T-helper 1 cell treated with Interleukin-12 subunit alpha and Interleukin-12 subunit beta and Interleukin-4 antibody, amounts not matched to agents 30 μg/mL and 1 μg/mL, for 36 hours (primary cell): ENCODE results near the gene SOCS6.
A peak's percentile ranks its signal among the peaks of the same experiment; 100 is the strongest.
"Not testable (repeated sequence)": the region's sequence is repeated elsewhere in the genome, so short reads cannot be mapped to it uniquely, and the experiment has no call there.

ENCODE experiments used
- H3K27ac Mint-ChIP-seq: one replicate; pipeline ENCODE4 v1.8.0; 2021; ENCODE audit warnings: mild to moderate bottlenecking, mixed read lengths
- H3K27me3 Mint-ChIP-seq: one replicate; pipeline ENCODE4 v1.8.0; 2021; ENCODE audit warnings: low read depth, mixed read lengths
- H3K36me3 Mint-ChIP-seq: one replicate; pipeline ENCODE4 v1.8.0; 2021; ENCODE audit warnings: low read depth, mixed read lengths
- H3K4me1 Mint-ChIP-seq: one replicate; pipeline ENCODE4 v1.8.0; 2021; ENCODE audit warnings: low read depth, mixed read lengths
- H3K4me3 Mint-ChIP-seq: one replicate; pipeline ENCODE4 v1.8.0; 2021; ENCODE audit warnings: mild to moderate bottlenecking, moderate library complexity, mixed read lengths
- H3K9me3 Mint-ChIP-seq: one replicate; pipeline ENCODE4 v1.8.0; 2021; ENCODE audit warnings: mixed read lengths

The SOCS6 gene

GRCh38 chr18:70288851-70289328 is at the start of gene SOCS6:
Gene SOCS6 (plus strand): TSS chr18:70289045. CDS start chr18:70324669, 35,624 bp downstream.
- Mint-ChIP-seq H3K4me1 (peaks cover 3% of the 10 kb centered on the region), H3K27ac (peak within 1 kb of the TSS; percentile 50), H3K36me3 (peaks cover 2% of the 10 kb centered on the region), H3K4me3 (peak within 1 kb of the TSS; percentile 82), H3K9me3 (no peaks in the 10 kb centered on the region), H3K27me3 (peaks cover 42% of the 10 kb centered on the region)

- H3K27me3 Mint-ChIP-seq = peaks cover 6% of the 10 kb centered on the region
Observed at GRCh38 chr18:70243131-70243929, 45.5 kb upstream of the SOCS6 start.

GRCh38 chr18:70246061-70246466 is 42.8 kb upstream of the SOCS6 start:
- no peaks in the 10 kb centered on the region for H3K36me3 Mint-ChIP-seq
- H3K27ac Mint-ChIP-seq = no peak overlapping the region
- H3K4me1 Mint-ChIP-seq = no peaks in the 10 kb centered on the region
- H3K27me3 Mint-ChIP-seq = peaks cover 6% of the 10 kb centered on the region
- no peaks in the 10 kb centered on the region for H3K9me3 Mint-ChIP-seq
- no peak overlapping the region for H3K4me3 Mint-ChIP-seq

More at GRCh38 chr18:70243131-70243929, 45.5 kb upstream of the SOCS6 start:
- H3K36me3 Mint-ChIP-seq = no peaks in the 10 kb centered on the region
- H3K4me3 Mint-ChIP-seq = no peak overlapping the region
- H3K9me3 Mint-ChIP-seq = no peaks in the 10 kb centered on the region
- no peak overlapping the region for H3K27ac Mint-ChIP-seq
- no peaks in the 10 kb centered on the region for H3K4me1 Mint-ChIP-seq

- H3K27ac Mint-ChIP-seq = no peak overlapping the region
- H3K36me3 Mint-ChIP-seq = no peaks in the 10 kb centered on the region
- H3K4me1 Mint-ChIP-seq = no peaks in the 10 kb centered on the region
- H3K4me3 Mint-ChIP-seq = no peak overlapping the region
- H3K27me3 Mint-ChIP-seq = peaks cover 10% of the 10 kb centered on the region
- no peaks in the 10 kb centered on the region for H3K9me3 Mint-ChIP-seq
Observed at GRCh38 chr18:70249118-70249517, 39.7 kb upstream of the SOCS6 start.

GRCh38 chr18:70249861-70250260 is 39.0 kb upstream of the SOCS6 start:
- not testable (repeated sequence) for H3K9me3 Mint-ChIP-seq, H3K36me3 Mint-ChIP-seq, H3K27me3 Mint-ChIP-seq, H3K27ac Mint-ChIP-seq, H3K4me3 Mint-ChIP-seq, H3K4me1 Mint-ChIP-seq

GRCh38 chr18:70250781-70251180 is 38.1 kb upstream of the SOCS6 start:
- no peaks in the 10 kb centered on the region for H3K36me3 Mint-ChIP-seq
- no peak overlapping the region for H3K27ac Mint-ChIP-seq
- no peaks in the 10 kb centered on the region for H3K4me1 Mint-ChIP-seq
- no peaks in the 10 kb centered on the region for H3K9me3 Mint-ChIP-seq
- no peak overlapping the region for H3K4me3 Mint-ChIP-seq
- peaks cover 10% of the 10 kb centered on the region for H3K27me3 Mint-ChIP-seq

- Mint-ChIP-seq H3K9me3 (no peaks in the 10 kb centered on the region), H3K36me3 (no peaks in the 10 kb centered on the region), H3K27ac (no peak overlapping the region), H3K4me1 (no peaks in the 10 kb centered on the region), H3K4me3 (no peak overlapping the region), H3K27me3 (peaks cover 3% of the 10 kb centered on the region)
Observed at GRCh38 chr18:70256184-70256583, 32.7 kb upstream of the SOCS6 start.

- H3K9me3 Mint-ChIP-seq = no peaks in the 10 kb centered on the region
- no peaks in the 10 kb centered on the region for H3K4me1 Mint-ChIP-seq
- H3K27ac Mint-ChIP-seq = no peak overlapping the region
- no peaks in the 10 kb centered on the region for H3K27me3 Mint-ChIP-seq
- no peak overlapping the region for H3K4me3 Mint-ChIP-seq
- H3K36me3 Mint-ChIP-seq = no peaks in the 10 kb centered on the region
Observed at GRCh38 chr18:70256994-70257393, 31.9 kb upstream of the SOCS6 start.

GRCh38 chr18:70258243-70258642 is 30.6 kb upstream of the SOCS6 start:
- no peaks in the 10 kb centered on the region for H3K27me3 Mint-ChIP-seq
- no peak overlapping the region for H3K4me3 Mint-ChIP-seq
- no peaks in the 10 kb centered on the region for H3K4me1 Mint-ChIP-seq
- H3K9me3 Mint-ChIP-seq = no peaks in the 10 kb centered on the region
- no peaks in the 10 kb centered on the region for H3K36me3 Mint-ChIP-seq
- H3K27ac Mint-ChIP-seq = no peak overlapping the region

- H3K36me3 Mint-ChIP-seq = no peaks in the 10 kb centered on the region
- H3K9me3 Mint-ChIP-seq = no peaks in the 10 kb centered on the region
- no peaks in the 10 kb centered on the region for H3K4me1 Mint-ChIP-seq
- no peak overlapping the region for H3K4me3 Mint-ChIP-seq
- H3K27ac Mint-ChIP-seq = no peak overlapping the region
- no peaks in the 10 kb centered on the region for H3K27me3 Mint-ChIP-seq
Observed at GRCh38 chr18:70260683-70261082, 28.2 kb upstream of the SOCS6 start.

- Mint-ChIP-seq H3K4me1 (no peaks in the 10 kb centered on the region), H3K9me3 (no peaks in the 10 kb centered on the region), H3K36me3 (no peaks in the 10 kb centered on the region), H3K4me3 (no peak overlapping the region), H3K27ac (no peak overlapping the region), H3K27me3 (no peaks in the 10 kb centered on the region)
Observed at GRCh38 chr18:70261141-70261788, 27.6 kb upstream of the SOCS6 start.

GRCh38 chr18:70263336-70263735 is 25.5 kb upstream of the SOCS6 start:
- no peaks in the 10 kb centered on the region for H3K27me3 Mint-ChIP-seq
- no peaks in the 10 kb centered on the region for H3K9me3 Mint-ChIP-seq
- H3K4me3 Mint-ChIP-seq = no peak overlapping the region
- H3K27ac Mint-ChIP-seq = no peak overlapping the region
- no peaks in the 10 kb centered on the region for H3K36me3 Mint-ChIP-seq
- no peaks in the 10 kb centered on the region for H3K4me1 Mint-ChIP-seq

GRCh38 chr18:70271742-70272141 is 17.1 kb upstream of the SOCS6 start:
- H3K27ac Mint-ChIP-seq = no peak overlapping the region
- no peaks in the 10 kb centered on the region for H3K4me1 Mint-ChIP-seq
- no peak overlapping the region for H3K4me3 Mint-ChIP-seq
- no peaks in the 10 kb centered on the region for H3K27me3 Mint-ChIP-seq
- no peaks in the 10 kb centered on the region for H3K36me3 Mint-ChIP-seq
- peaks cover 23% of the 10 kb centered on the region for H3K9me3 Mint-ChIP-seq

- no peak overlapping the region for H3K4me3 Mint-ChIP-seq
- H3K4me1 Mint-ChIP-seq = no peaks in the 10 kb centered on the region
- no peaks in the 10 kb centered on the region for H3K36me3 Mint-ChIP-seq
- no peaks in the 10 kb centered on the region for H3K27me3 Mint-ChIP-seq
- H3K9me3 Mint-ChIP-seq = peaks cover 23% of the 10 kb centered on the region
- no peak overlapping the region for H3K27ac Mint-ChIP-seq
Observed at GRCh38 chr18:70273021-70273420, 15.8 kb upstream of the SOCS6 start.
